BE2C (cell line): ENCODE data around the gene RACGAP1.

Source experiments
- DNase-seq: peaks from one replicate; pipeline ENCODE4 v3.0.0-alpha.2; 2020
- H3K27me3 ChIP-seq: fragments of 250-450 bp; sonication (Bioruptor Pico); 2 replicates; pipeline ENCODE4 v1.5.1; 2020; ENCODE audit warnings: mild to moderate bottlenecking
- H3K36me3 ChIP-seq: fragments of 250-450 bp; sonication (Bioruptor Pico); 2 replicates; pipeline ENCODE4 v1.5.1; 2020; ENCODE audit warnings: mild to moderate bottlenecking
- H3K4me1 ChIP-seq: fragments of 250-450 bp; sonication (Bioruptor Pico); 2 replicates; pipeline ENCODE4 v1.5.1; 2020
- H3K4me3 ChIP-seq: 2 replicates; pipeline ENCODE4 v1.5.1; 2011; ENCODE audit warnings: low read depth, low read length
- H3K9me3 ChIP-seq: fragments of 250-450 bp; sonication (Bioruptor Pico); 2 replicates; pipeline ENCODE4 v1.5.1; 2020
- TF ChIP-seq, protein P1 (sequence below): IDR thresholded peaks from 2 replicates; pipeline ENCODE4 v1.5.1; 2012; ENCODE audit warnings: mild to moderate bottlenecking, low read depth, low read length

RACGAP1 gene

DNA sequence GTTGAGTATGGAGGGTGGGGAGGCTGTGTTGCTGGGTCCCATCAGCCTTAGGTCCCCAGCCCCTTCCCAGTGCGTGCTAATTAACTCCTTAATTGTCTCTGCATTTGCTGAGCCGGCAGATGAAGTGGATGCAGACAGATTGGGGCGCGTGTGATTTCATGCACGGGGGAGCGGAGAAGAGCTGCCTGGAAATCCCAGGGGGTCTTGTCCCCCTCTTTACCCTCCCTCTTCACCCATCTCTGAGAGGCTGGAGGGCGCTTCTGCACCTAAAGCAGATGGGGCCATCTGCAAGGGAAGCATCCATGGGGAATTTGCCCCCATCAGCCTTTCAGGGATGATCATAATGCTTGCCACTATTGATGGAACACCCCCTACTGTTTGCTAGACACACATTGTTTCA, 27.7 kb upstream of the RACGAP1 start:
- no peak for DNase-seq
- no peaks in the 10 kb centered on the region for H3K27me3 ChIP-seq
- no peaks in the 10 kb centered on the region for H3K36me3 ChIP-seq
- no peak overlapping the region for H3K4me3 ChIP-seq
- H3K4me1 ChIP-seq, result peaks cover 12% of the 10 kb centered on the region
- TF ChIP-seq, protein P1, sequence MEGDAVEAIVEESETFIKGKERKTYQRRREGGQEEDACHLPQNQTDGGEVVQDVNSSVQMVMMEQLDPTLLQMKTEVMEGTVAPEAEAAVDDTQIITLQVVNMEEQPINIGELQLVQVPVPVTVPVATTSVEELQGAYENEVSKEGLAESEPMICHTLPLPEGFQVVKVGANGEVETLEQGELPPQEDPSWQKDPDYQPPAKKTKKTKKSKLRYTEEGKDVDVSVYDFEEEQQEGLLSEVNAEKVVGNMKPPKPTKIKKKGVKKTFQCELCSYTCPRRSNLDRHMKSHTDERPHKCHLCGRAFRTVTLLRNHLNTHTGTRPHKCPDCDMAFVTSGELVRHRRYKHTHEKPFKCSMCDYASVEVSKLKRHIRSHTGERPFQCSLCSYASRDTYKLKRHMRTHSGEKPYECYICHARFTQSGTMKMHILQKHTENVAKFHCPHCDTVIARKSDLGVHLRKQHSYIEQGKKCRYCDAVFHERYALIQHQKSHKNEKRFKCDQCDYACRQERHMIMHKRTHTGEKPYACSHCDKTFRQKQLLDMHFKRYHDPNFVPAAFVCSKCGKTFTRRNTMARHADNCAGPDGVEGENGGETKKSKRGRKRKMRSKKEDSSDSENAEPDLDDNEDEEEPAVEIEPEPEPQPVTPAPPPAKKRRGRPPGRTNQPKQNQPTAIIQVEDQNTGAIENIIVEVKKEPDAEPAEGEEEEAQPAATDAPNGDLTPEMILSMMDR, result 0 out of 2 replicates have a peak, but pooled peaks have one; percentile 14
- no peaks in the 10 kb centered on the region for H3K9me3 ChIP-seq

DNA sequence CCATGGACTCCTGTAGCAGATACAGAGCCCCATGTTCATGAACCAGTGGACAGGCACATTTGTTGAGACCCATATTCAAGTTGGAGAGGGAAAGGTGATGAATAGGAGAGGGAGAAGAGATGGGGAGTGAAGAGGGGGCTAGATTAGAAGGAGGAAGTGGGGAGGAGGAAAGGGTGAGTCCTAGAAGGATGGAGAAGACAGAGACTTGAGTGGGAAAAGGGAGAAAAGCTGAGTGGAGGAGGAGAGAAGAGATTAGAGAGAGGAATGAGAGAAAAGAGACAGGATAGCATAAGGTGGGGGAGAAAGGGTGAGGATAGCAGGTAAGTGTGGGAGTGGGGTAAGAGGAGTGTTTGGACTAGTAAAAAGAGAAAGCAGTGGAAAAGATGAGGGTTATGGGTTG, 27.2 kb upstream of the RACGAP1 start:
- TF ChIP-seq, protein P1, result no peak
- H3K4me1 ChIP-seq, result peaks cover 12% of the 10 kb centered on the region
- no peaks in the 10 kb centered on the region for H3K9me3 ChIP-seq
- no peak overlapping the region for H3K4me3 ChIP-seq
- H3K27me3 ChIP-seq, result no peaks in the 10 kb centered on the region
- H3K36me3 ChIP-seq, result no peaks in the 10 kb centered on the region
- no peak for DNase-seq

DNA sequence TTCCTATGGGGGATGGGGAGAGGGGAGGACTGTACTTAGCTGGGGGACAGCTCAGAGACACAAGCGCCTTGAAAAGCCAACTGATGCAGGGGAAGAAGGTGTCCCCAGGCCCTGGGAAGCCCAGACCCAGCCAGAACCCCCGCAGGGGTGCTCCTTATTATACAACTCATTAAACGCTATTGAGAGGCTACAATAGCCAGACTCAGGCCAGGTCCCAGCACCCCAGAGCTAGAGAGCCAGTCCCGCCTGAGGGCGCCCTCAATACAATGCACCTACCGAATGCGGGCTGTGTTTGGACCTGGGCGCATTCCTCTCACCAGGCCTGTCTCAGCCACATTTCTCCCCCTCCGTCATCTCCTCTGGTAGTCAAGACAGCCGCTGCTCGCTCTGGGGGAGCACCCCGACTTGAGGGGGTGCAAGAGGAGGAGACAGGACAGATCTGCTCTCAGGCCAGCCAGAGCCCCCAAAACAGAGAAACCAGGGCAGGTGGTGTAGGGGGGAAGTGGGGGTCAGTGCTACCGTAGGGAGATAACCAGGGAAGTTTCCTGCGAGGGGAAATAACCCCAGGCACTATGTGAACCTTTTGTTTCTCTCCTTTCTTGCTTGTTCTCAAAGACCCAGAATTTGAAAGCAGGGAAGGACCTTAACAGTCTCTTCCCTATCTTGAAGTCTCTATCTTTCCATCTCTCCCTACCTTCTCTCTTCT, 26.0 kb upstream of the RACGAP1 start:
- peaks cover 5% of the 10 kb centered on the region for H3K4me1 ChIP-seq
- no peaks in the 10 kb centered on the region for H3K36me3 ChIP-seq
- H3K4me3 ChIP-seq, result no peak overlapping the region
- H3K9me3 ChIP-seq, result no peaks in the 10 kb centered on the region
- no peak for DNase-seq
- H3K27me3 ChIP-seq, result no peaks in the 10 kb centered on the region
- TF ChIP-seq, protein P1, result no peak

DNA sequence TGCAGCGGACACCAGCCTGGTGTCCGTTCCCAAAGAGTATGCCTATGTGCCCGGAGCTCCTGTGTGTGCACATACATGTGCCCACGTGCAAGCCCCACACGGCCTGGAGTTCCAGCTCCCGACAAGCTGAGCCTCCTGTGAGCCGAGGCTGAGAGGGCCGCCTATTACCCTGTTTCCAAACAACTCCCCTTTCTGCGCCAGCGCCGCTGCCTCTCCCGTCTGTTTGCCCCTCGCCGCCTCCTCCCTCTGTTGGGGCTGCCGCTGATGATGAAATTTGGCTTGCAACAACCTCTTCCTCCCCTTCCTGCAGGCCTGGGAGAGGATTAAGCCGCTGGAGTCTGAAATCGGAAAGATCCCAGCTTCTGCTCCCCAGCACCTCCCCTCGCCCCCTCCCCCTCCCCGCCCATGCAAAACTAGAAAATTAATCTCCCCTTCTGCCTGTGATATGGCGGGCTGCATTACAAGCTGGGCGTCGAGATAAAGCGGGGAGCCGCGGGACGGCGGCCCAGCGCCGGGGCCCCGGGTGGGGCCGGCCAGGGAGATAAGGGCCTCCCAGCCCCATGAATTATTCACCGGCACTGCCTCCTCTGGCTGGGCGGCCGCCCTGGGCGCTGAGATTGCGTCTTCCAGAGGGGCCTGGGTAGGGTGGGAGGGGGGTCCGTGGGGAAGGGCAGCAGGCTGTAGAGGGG, 25.3 kb upstream of the RACGAP1 start:
- Histone ChIP-seq H3K4me1 (peaks cover 3% of the 10 kb centered on the region; the same call in 1 of the 2 replicates), H3K36me3 (no peaks in the 10 kb centered on the region), H3K4me3 (peak overlapping the region; percentile 10; the same call in 1 of the 2 replicates), H3K9me3 (no peaks in the 10 kb centered on the region), H3K27me3 (no peaks in the 10 kb centered on the region)
- peak; percentile 42 for DNase-seq
- TF ChIP-seq, protein P1, result no peak

DNA sequence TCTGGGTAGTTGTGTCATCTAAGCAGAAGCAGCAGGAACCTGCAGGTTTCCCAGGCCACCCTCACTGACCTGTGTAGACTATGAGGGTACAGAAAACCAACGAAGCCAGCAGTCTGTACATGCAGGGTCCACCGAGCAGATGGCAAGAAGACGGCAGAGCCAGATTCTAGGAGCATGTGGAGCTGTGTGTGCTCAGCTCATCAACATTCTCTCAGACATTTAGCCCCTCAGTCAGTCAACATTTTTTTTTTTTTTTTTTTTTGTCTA, 24.8 kb upstream of the RACGAP1 start:
- no peak for DNase-seq
- H3K27me3 ChIP-seq, result no peaks in the 10 kb centered on the region
- TF ChIP-seq, protein P1, result no peak
- H3K36me3 ChIP-seq, result no peaks in the 10 kb centered on the region
- 0 out of 2 replicates have a peak, but pooled peaks cover 3% of the 10 kb centered on the region for H3K4me1 ChIP-seq
- no peaks in the 10 kb centered on the region for H3K9me3 ChIP-seq
- H3K4me3 ChIP-seq, result no peak overlapping the region
